ENCODE measurements around the gene CAB39. TPM values are rescaled to one million over a fixed set of nuclear protein-coding genes. Genes with fewer than 3 reads are reported as not detected.
A peak's percentile ranks its signal among the peaks of the same experiment; 100 is the strongest.

The CAB39 gene
- polyA plus RNA-seq, 3 donors = 33.1 to 53.8 (median 38.3) TPM

GRCh38 chr2:230794497-230794896, 81.9 kb downstream of the CAB39 start:
- Histone ChIP-seq H3K9ac (ENCODE audit: insufficient read depth, low read length, poor library complexity, severe bottlenecking) (peak overlapping the region; percentile 66), H3K9me3 (replicated peaks in 1 of 2; ENCODE audit: control insufficient read depth in 1 of 2, insufficient read depth in 1 of 2, low read length in 2 of 2) (no peaks in the 10 kb centered on the region), H3K4me3 (replicated peaks in 1 of 3; ENCODE audit: low read depth in 2 of 3, low read length in 3 of 3) (peak overlapping the region in 1 of 3 experiments; percentile 5), H3K27ac (ENCODE audit: low read depth in 1 of 2, low read length in 2 of 2) (peak overlapping the region; percentile 81 to 98), H3K4me1 (ENCODE audit: control insufficient read depth in 1 of 2, insufficient read depth in 2 of 2, low read length in 2 of 2) (peaks cover 53 to 63% of the 10 kb centered on the region in 2 donors), H3K79me2 (ENCODE audit: insufficient read depth, low read length) (peaks cover 81% of the 10 kb centered on the region), H3K4me2 (replicated peaks; ENCODE audit: extremely low read depth, low read length, poor library complexity, severe bottlenecking) (peak overlapping the region; percentile 53), H3K36me3 (replicated peaks in 1 of 2; ENCODE audit: control insufficient read depth in 1 of 2, insufficient read depth in 2 of 2, low read length in 2 of 2) (peaks cover 26 to 57% of the 10 kb centered on the region in 2 donors), H2AFZ (ENCODE audit: insufficient read depth, low read depth, low read length, poor library complexity, severe bottlenecking) (no peak overlapping the region), H3K27me3 (ENCODE audit: control insufficient read depth in 2 of 2, insufficient read depth in 2 of 2, low read length in 2 of 2) (no peaks in the 10 kb centered on the region), H4K20me1 (ENCODE audit: insufficient read depth, low read length) (peaks cover 87% of the 10 kb centered on the region)
- peaks cover 57% of the 10 kb centered on the region for H3K4me1 Mint-ChIP-seq
- peaks cover 0 to 3% (median 0%) of the 10 kb centered on the region in 3 donors for H3K27me3 Mint-ChIP-seq (ENCODE audit: low read depth in 3 of 3)
- peaks cover 48 to 52% of the 10 kb centered on the region in 2 donors for H3K36me3 Mint-ChIP-seq
- intact Hi-C loops (cut with micrococcal nuclease) = loop anchor here (5.0 to 10.0 kb wide), 3 partner anchors 82 to 130 kb away; partner anchors contain the start of gene CAB39 (in 2 of the 2)
- no peaks in the 10 kb centered on the region for H3K9me3 Mint-ChIP-seq
- TF ChIP-seq CTCF (IDR thresholded peaks at IDR 0.05) = no peak
- WGBS (ENCODE audit: insufficient coverage) = 30% methylated on average over 4 of the region's 7 CpGs
- H3K27ac Mint-ChIP-seq = peak overlapping the region; percentile 94 to 98 (median 97)
- peak overlapping the region; percentile 35 to 72 for H3K4me3 Mint-ChIP-seq
- peak; percentile 77 to 82 (median 81) for DNase-seq

- TF ChIP-seq CTCF (IDR thresholded peaks at IDR 0.05) = no peak
- peaks cover 49 to 52% of the 10 kb centered on the region in 2 donors for H3K36me3 Mint-ChIP-seq
- H3K4me3 Mint-ChIP-seq = no peak overlapping the region
- Histone ChIP-seq H3K9ac (ENCODE audit: insufficient read depth, low read length, poor library complexity, severe bottlenecking) (no peak overlapping the region), H3K4me1 (ENCODE audit: control insufficient read depth in 1 of 2, insufficient read depth in 2 of 2, low read length in 2 of 2) (peaks cover 53 to 63% of the 10 kb centered on the region in 2 donors), H3K4me2 (replicated peaks; ENCODE audit: extremely low read depth, low read length, poor library complexity, severe bottlenecking) (no peak overlapping the region), H3K27ac (ENCODE audit: low read depth in 1 of 2, low read length in 2 of 2) (peak overlapping the region in 1 of 2 donors; percentile 98), H3K79me2 (ENCODE audit: insufficient read depth, low read length) (peaks cover 73% of the 10 kb centered on the region), H3K9me3 (replicated peaks in 1 of 2; ENCODE audit: control insufficient read depth in 1 of 2, insufficient read depth in 1 of 2, low read length in 2 of 2) (no peaks in the 10 kb centered on the region), H2AFZ (ENCODE audit: insufficient read depth, low read depth, low read length, poor library complexity, severe bottlenecking) (no peak overlapping the region), H4K20me1 (ENCODE audit: insufficient read depth, low read length) (peaks cover 87% of the 10 kb centered on the region), H3K27me3 (ENCODE audit: control insufficient read depth in 2 of 2, insufficient read depth in 2 of 2, low read length in 2 of 2) (no peaks in the 10 kb centered on the region), H3K4me3 (replicated peaks in 1 of 3; ENCODE audit: low read depth in 2 of 3, low read length in 3 of 3) (no peak overlapping the region), H3K36me3 (replicated peaks in 1 of 2; ENCODE audit: control insufficient read depth in 1 of 2, insufficient read depth in 2 of 2, low read length in 2 of 2) (peaks cover 33 to 57% of the 10 kb centered on the region in 2 donors)
- peaks cover 0 to 2% (median 0%) of the 10 kb centered on the region in 7 donors for H3K9me3 Mint-ChIP-seq
- H3K4me1 Mint-ChIP-seq = peaks cover 49% of the 10 kb centered on the region
- whole genome bisulfite sequencing (ENCODE audit: insufficient coverage) = 100% methylated on average over 1 of the region's 4 CpGs
- H3K27ac Mint-ChIP-seq = peak overlapping the region in 4 of 7 donors; percentile 37 to 98 (median 76)
- peaks cover 0 to 2% (median 0%) of the 10 kb centered on the region in 3 donors for H3K27me3 Mint-ChIP-seq (ENCODE audit: low read depth in 3 of 3)
- intact Hi-C loops (cut with micrococcal nuclease) = loop anchor here (5.0 to 10.0 kb wide), 2 partner anchors 131 to 384 kb away; no protein-coding TSS in a partner anchor
- DNase-seq = no peak
These were observed 83.2 kb downstream of the CAB39 start for GRCh38 chr2:230795856-230796255.
